B cell (primary cell): ENCODE results near the gene MYO18A. TPM values are rescaled to one million over a fixed set of nuclear protein-coding genes. Genes with fewer than 3 reads are reported as not detected.

Experiments used
- ATAC-seq: fragments of 200-7000 bp; cut with Tn5 transposase; one replicate; pipeline ENCODE4 v1.10.0; 2021; ENCODE audit warnings: low read depth, mild to moderate bottlenecking, moderate number of reproducible peaks, moderate library complexity
- CTCF ChIA-PET: fragments of 350-600 bp; sonication (Branson Sonifier 250); formaldehyde crosslinking; loops from one replicate; lab custom pipeline; 2021; ENCODE audit warnings: antibody characterized with exemption, inconsistent platforms; lab: Charles Lee
- POLR2A ChIA-PET: fragments of 350-600 bp; sonication (Branson Sonifier 250); formaldehyde crosslinking; loops from one replicate; lab custom pipeline; 2021; ENCODE audit warnings: antibody characterized with exemption; lab: Charles Lee
- DNase-seq: peaks from one replicate; pipeline ENCODE4 v3.0.0; 2013
- H2AFZ ChIP-seq: 2 replicates; pipeline ENCODE4 v1.6.1; 2012; ENCODE audit warnings: mild to moderate bottlenecking, low read depth, low read length; ENCODE audit not compliant: insufficient read depth, poor library complexity, severe bottlenecking
- H3K27ac ChIP-seq, 2 donors: 1 replicate in 1 of 2; 2 replicates in 1 of 2; pipeline ENCODE4 v1.5.1; 2012 to 2013; ENCODE audit warnings: low read length in 2 of 2, mild to moderate bottlenecking in 2 of 2, moderate library complexity in 1 of 2
- H3K27me3 ChIP-seq, 4 experiments: fragments of 200-600 bp in 1 of 4; sonication (generic) in 1 of 4; replicated peaks in 1 of 4; 1 replicate in 2 of 4; 2 replicates in 2 of 4; pipeline versions ENCODE4 v1.6.1 to v1.7.0; 2013 to 2016; ENCODE audit warnings: low read length in 3 of 4, mild to moderate bottlenecking in 2 of 4, mixed read lengths in 1 of 4, moderate library complexity in 1 of 4; ENCODE audit not compliant: insufficient read depth in 4 of 4, control insufficient read depth in 3 of 4; ENCODE audit errors: control extremely low read depth in 1 of 4
- H3K36me3 ChIP-seq, 2 experiments: replicated peaks in 1 of 2; 1 replicate in 1 of 2; 2 replicates in 1 of 2; pipeline versions ENCODE4 v1.6.1 to v1.7.1; 2013; ENCODE audit warnings: low read length in 1 of 2; ENCODE audit not compliant: insufficient read depth in 2 of 2, control insufficient read depth in 1 of 2; ENCODE audit errors: control extremely low read depth in 1 of 2, extremely low read depth in 1 of 2
- H3K4me1 ChIP-seq, 2 donors: fragments of 200-600 bp in 1 of 2; sonication (generic) in 1 of 2; 1 replicate in 1 of 2; 2 replicates in 1 of 2; pipeline versions ENCODE4 v1.5.1 to v1.6.1; 2013 to 2017; ENCODE audit warnings: low read length in 2 of 2; ENCODE audit not compliant: control insufficient read depth in 2 of 2, insufficient read depth in 2 of 2
- H3K4me2 ChIP-seq: replicated peaks from 2 replicates; pipeline ENCODE3; 2012; ENCODE audit warnings: mild to moderate bottlenecking, low read depth, low read length; ENCODE audit not compliant: poor library complexity, severe bottlenecking
- H3K4me3 ChIP-seq, 5 experiments: fragments of 200-600 bp in 1 of 5; sonication (generic) in 1 of 5; 1 replicate in 3 of 5; 2 replicates in 2 of 5; pipeline versions ENCODE4 v1.5.1 to v1.7.0; 2011 to 2016; ENCODE audit warnings: low read length in 4 of 5, mild to moderate bottlenecking in 4 of 5, low read depth in 2 of 5, control low read depth in 1 of 5, moderate library complexity in 1 of 5; ENCODE audit not compliant: insufficient read depth in 1 of 5; ENCODE audit errors: control extremely low read depth in 1 of 5, extremely low read depth in 1 of 5
- H3K79me2 ChIP-seq: fragments of 200-600 bp; sonication (generic); one replicate; pipeline ENCODE4 v1.6.0; 2016; ENCODE audit warnings: low read length; ENCODE audit not compliant: control insufficient read depth, insufficient read depth
- H3K9ac ChIP-seq: fragments of 200-600 bp; sonication (generic); 2 replicates; pipeline ENCODE4 v1.6.1; 2017; ENCODE audit warnings: mild to moderate bottlenecking, low read length, moderate library complexity
- H3K9me3 ChIP-seq, 3 donors: one replicate each; pipeline versions ENCODE4 v1.6.1 to v1.7.1; 2013; ENCODE audit warnings: low read length in 2 of 3; ENCODE audit not compliant: control insufficient read depth in 2 of 3, insufficient read depth in 1 of 3; ENCODE audit errors: control extremely low read depth in 1 of 3
- H4K20me1 ChIP-seq: 2 replicates; pipeline ENCODE4 v1.6.0; 2012; ENCODE audit warnings: mild to moderate bottlenecking, low read length; ENCODE audit not compliant: insufficient read depth, control insufficient read depth, poor library complexity, severe bottlenecking
- H3K27ac Mint-ChIP-seq: one replicate; pipeline ENCODE4 v1.8.0; 2021; ENCODE audit warnings: mixed read lengths
- H3K27me3 Mint-ChIP-seq: one replicate; pipeline ENCODE4 v1.8.0; 2021; ENCODE audit warnings: mixed read lengths
- H3K4me1 Mint-ChIP-seq: one replicate; pipeline ENCODE4 v1.8.0; 2021; ENCODE audit warnings: mixed read lengths
- H3K4me3 Mint-ChIP-seq: one replicate; pipeline ENCODE4 v1.8.0; 2021; ENCODE audit warnings: mixed read lengths
- H3K9me3 Mint-ChIP-seq: one replicate; pipeline ENCODE4 v1.8.0; 2022; ENCODE audit warnings: mixed read lengths; ENCODE audit not compliant: insufficient read depth
- EZH2 ChIP-seq: IDR thresholded peaks from 2 replicates; pipeline ENCODE4 v1.6.1; 2012; ENCODE audit warnings: borderline replicate concordance, low read depth, mild to moderate bottlenecking, moderate library complexity, low read length; ENCODE audit not compliant: insufficient read depth, poor library complexity, severe bottlenecking
- WGBS: methylation state at CpG from one replicate; pipeline ENCODE4 v1.1.5; 2013; ENCODE audit warnings: missing lambda C conversion rate; ENCODE audit not compliant: insufficient coverage; 5-methylcytosine and 5-hydroxymethylcytosine counted together
- intact Hi-C: fragments of 100-400 bp; cut with micrococcal nuclease; formaldehyde crosslinking; loops from one replicate; pipeline ENCODE4 v1.10.0; 2022
- polyA plus RNA-seq: library from polyadenylated mRNA; depleted of rRNA; stranded (reverse); fragments of >200 nt; gene quantifications from 2 replicates; pipeline ENCODE4 v1.2.3, GENCODE V29; 2012
- total RNA-seq, 2 donors: library from RNA; stranded (reverse); fragments of 120-200 nt in 1 of 2; gene quantifications; 1 replicate in 1 of 2; 2 replicates in 1 of 2; pipeline versions ENCODE4 v1.2.3 to v1.2.4, GENCODE V29; 2013 to 2022
- TF ChIP-seq, protein P1 (sequence below): fragments of 200-600 bp; IDR thresholded peaks from one replicate; pipeline ENCODE4 v1.8.0; 2022; ENCODE audit warnings: antibody characterized with exemption, mild to moderate bottlenecking

Gene MYO18A
- total and polyA plus RNA-seq, 2 donors (not counting 1 experiment from before 2014, with no cell fraction given): 72.2 to 155 TPM

GRCh38 chr17:29051194-29051593 lies 129.0 kb downstream of the MYO18A start:
- no peaks in the 10 kb centered on the region for H3K4me1 Mint-ChIP-seq
- H3K27me3 Mint-ChIP-seq: peaks cover 23% of the 10 kb centered on the region
- no peaks in the 10 kb centered on the region for H3K36me3 ChIP-seq
- ATAC-seq (no peak), DNase-seq (no peak)
- no peaks in the 10 kb centered on the region for H3K79me2 ChIP-seq
- ChIA-PET CTCF (no interaction called here), POLR2A (no interaction called here)
- H3K9me3 Mint-ChIP-seq: no peaks in the 10 kb centered on the region
- no peak overlapping the region for H3K27ac Mint-ChIP-seq
- H3K4me2 ChIP-seq: no peak overlapping the region
- TF ChIP-seq EZH2: no peak
- TF ChIP-seq, protein P1, sequence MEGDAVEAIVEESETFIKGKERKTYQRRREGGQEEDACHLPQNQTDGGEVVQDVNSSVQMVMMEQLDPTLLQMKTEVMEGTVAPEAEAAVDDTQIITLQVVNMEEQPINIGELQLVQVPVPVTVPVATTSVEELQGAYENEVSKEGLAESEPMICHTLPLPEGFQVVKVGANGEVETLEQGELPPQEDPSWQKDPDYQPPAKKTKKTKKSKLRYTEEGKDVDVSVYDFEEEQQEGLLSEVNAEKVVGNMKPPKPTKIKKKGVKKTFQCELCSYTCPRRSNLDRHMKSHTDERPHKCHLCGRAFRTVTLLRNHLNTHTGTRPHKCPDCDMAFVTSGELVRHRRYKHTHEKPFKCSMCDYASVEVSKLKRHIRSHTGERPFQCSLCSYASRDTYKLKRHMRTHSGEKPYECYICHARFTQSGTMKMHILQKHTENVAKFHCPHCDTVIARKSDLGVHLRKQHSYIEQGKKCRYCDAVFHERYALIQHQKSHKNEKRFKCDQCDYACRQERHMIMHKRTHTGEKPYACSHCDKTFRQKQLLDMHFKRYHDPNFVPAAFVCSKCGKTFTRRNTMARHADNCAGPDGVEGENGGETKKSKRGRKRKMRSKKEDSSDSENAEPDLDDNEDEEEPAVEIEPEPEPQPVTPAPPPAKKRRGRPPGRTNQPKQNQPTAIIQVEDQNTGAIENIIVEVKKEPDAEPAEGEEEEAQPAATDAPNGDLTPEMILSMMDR: no peak
- no peaks in the 10 kb centered on the region for H3K27me3 ChIP-seq
- H3K4me3 ChIP-seq: no peak overlapping the region
- H3K27ac ChIP-seq: no peak overlapping the region
- no peaks in the 10 kb centered on the region for H3K4me1 ChIP-seq
- H3K9me3 ChIP-seq: no peaks in the 10 kb centered on the region
- H3K4me3 Mint-ChIP-seq: no peak overlapping the region
- no peak overlapping the region for H2AFZ ChIP-seq
- H3K9ac ChIP-seq: no peak overlapping the region
- intact Hi-C loops: no loop called here
- 82% methylated on average over 2 of the region's 12 CpGs for WGBS
- H4K20me1 ChIP-seq: no peaks in the 10 kb centered on the region

GRCh38 chr17:29050176-29050575 lies 130.0 kb downstream of the MYO18A start:
- Histone ChIP-seq H3K79me2 (no peaks in the 10 kb centered on the region), H2AFZ (no peak overlapping the region), H3K4me3 (no peak overlapping the region), H3K4me2 (no peak overlapping the region), H3K27ac (no peak overlapping the region), H3K9me3 (no peaks in the 10 kb centered on the region), H3K27me3 (no peaks in the 10 kb centered on the region), H4K20me1 (no peaks in the 10 kb centered on the region), H3K4me1 (no peaks in the 10 kb centered on the region), H3K9ac (no peak overlapping the region), H3K36me3 (no peaks in the 10 kb centered on the region)
- intact Hi-C loops: no loop called here
- no peaks in the 10 kb centered on the region for H3K4me1 Mint-ChIP-seq
- ChIA-PET CTCF (no interaction called here), POLR2A (no interaction called here)
- DNase-seq (no peak), ATAC-seq (no peak)
- 90% methylated on average over 3 of the region's 5 CpGs for WGBS
- no peak for TF ChIP-seq EZH2
- TF ChIP-seq, protein P1: no peak
- H3K27me3 Mint-ChIP-seq: peaks cover 29% of the 10 kb centered on the region
- no peaks in the 10 kb centered on the region for H3K9me3 Mint-ChIP-seq
- H3K4me3 Mint-ChIP-seq: no peak overlapping the region
- no peak overlapping the region for H3K27ac Mint-ChIP-seq
